ENCODE results near the gene AMTN. TPM values are rescaled to one million over a fixed set of nuclear protein-coding genes. Genes with fewer than 3 reads are reported as not detected.
"Not testable (repeated sequence)": the region's sequence is repeated elsewhere in the genome, so short reads cannot be mapped to it uniquely, and the experiment has no call there.

AMTN gene
- total RNA-seq, 1 experiment from 2014 or later: not detected

DNA sequence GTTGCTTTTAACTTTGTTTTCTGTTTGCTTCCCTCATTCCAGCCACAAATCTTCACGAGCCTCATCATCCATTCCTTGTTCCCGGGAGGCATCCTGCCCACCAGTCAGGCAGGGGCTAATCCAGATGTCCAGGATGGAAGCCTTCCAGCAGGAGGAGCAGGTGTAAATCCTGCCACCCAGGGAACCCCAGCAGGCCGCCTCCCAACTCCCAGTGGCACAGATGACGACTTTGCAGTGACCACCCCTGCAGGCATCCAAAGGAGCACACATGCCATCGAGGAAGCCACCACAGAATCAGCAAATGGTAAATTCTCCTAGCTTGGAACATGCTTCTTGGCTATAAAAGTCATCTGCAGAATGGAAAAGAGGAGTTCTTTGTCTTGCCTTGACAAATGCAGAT, 12.6 kb downstream of the AMTN start:
- H3K9me3 Mint-ChIP-seq (ENCODE audit: low read depth, unreplicated experiment): no peaks in the 10 kb centered on the region
- H3K27ac Mint-ChIP-seq (ENCODE audit: unreplicated experiment): no peak overlapping the region
- no peaks in the 10 kb centered on the region for H3K27me3 Mint-ChIP-seq (ENCODE audit: unreplicated experiment)
- no peak overlapping the region for H3K4me3 Mint-ChIP-seq (ENCODE audit: low read depth, unreplicated experiment)
- H3K4me1 Mint-ChIP-seq (ENCODE audit: low read depth, unreplicated experiment): no peaks in the 10 kb centered on the region
- TF ChIP-seq, protein P1, sequence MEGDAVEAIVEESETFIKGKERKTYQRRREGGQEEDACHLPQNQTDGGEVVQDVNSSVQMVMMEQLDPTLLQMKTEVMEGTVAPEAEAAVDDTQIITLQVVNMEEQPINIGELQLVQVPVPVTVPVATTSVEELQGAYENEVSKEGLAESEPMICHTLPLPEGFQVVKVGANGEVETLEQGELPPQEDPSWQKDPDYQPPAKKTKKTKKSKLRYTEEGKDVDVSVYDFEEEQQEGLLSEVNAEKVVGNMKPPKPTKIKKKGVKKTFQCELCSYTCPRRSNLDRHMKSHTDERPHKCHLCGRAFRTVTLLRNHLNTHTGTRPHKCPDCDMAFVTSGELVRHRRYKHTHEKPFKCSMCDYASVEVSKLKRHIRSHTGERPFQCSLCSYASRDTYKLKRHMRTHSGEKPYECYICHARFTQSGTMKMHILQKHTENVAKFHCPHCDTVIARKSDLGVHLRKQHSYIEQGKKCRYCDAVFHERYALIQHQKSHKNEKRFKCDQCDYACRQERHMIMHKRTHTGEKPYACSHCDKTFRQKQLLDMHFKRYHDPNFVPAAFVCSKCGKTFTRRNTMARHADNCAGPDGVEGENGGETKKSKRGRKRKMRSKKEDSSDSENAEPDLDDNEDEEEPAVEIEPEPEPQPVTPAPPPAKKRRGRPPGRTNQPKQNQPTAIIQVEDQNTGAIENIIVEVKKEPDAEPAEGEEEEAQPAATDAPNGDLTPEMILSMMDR (IDR thresholded peaks at IDR 0.05; ENCODE audit: unreplicated experiment): no peak
- CTCF ChIA-PET: no interaction called here
- BruUV-seq (replicated peaks): no TSS peak
- DNase-seq: no peak
- intact Hi-C loops (cut with micrococcal nuclease; ENCODE audit: unreplicated experiment): no loop called here
- H3K36me3 Mint-ChIP-seq (ENCODE audit: insufficient read depth, unreplicated experiment): no peaks in the 10 kb centered on the region

DNA sequence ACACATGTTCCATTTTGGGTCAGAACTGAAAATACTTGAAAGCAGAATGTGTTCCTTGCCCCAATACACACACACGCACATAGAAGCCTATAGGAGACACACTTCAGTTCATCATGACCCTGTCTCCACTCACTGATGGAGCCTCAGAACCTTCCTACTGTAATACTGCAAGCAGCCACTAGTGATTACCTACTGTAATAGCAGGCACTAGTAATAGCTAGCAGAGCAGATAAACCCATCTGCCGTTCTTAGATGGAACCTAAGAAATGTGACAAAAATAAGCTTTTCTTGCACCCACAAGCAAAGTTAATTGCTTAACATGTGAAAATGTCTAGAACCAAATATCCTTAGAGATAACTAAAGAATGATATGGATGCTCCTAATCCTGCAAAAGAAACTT, 13.6 kb downstream of the AMTN start:
- CTCF ChIA-PET: no interaction called here
- TF ChIP-seq, protein P1 (IDR thresholded peaks at IDR 0.05; ENCODE audit: unreplicated experiment): no peak
- H3K27ac Mint-ChIP-seq (ENCODE audit: unreplicated experiment): no peak overlapping the region
- H3K36me3 Mint-ChIP-seq (ENCODE audit: insufficient read depth, unreplicated experiment): no peaks in the 10 kb centered on the region
- no peak for DNase-seq
- BruUV-seq (replicated peaks): no TSS peak
- H3K9me3 Mint-ChIP-seq (ENCODE audit: low read depth, unreplicated experiment): no peaks in the 10 kb centered on the region
- no peak overlapping the region for H3K4me3 Mint-ChIP-seq (ENCODE audit: low read depth, unreplicated experiment)
- H3K4me1 Mint-ChIP-seq (ENCODE audit: low read depth, unreplicated experiment): no peaks in the 10 kb centered on the region
- H3K27me3 Mint-ChIP-seq (ENCODE audit: unreplicated experiment): no peaks in the 10 kb centered on the region
- intact Hi-C loops (cut with micrococcal nuclease; ENCODE audit: unreplicated experiment): no loop called here

DNA sequence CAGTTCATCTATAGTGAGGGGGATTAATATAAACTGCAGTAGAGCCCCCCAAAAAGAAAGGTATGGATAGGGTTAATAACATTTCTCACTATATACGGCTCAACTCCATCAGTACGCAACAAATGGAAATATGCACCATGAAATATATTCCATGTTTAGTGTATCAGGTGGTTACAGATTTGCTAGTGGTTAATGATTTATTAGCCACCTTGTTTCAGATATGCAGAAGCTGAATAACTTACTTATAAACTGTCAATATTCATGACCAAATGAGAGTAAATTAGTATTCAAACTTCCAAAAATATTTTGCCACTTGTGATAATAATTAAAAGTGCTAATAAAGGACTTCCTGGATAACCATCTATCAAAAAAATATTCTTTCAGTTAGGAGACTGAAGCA, 14.8 kb downstream of the AMTN start:
- intact Hi-C loops (cut with micrococcal nuclease; ENCODE audit: unreplicated experiment): no loop called here
- TF ChIP-seq, protein P1 (IDR thresholded peaks at IDR 0.05; ENCODE audit: unreplicated experiment): no peak
- CTCF ChIA-PET: no interaction called here
- Mint-ChIP-seq H3K9me3 (ENCODE audit: low read depth, unreplicated experiment) (no peaks in the 10 kb centered on the region), H3K4me3 (ENCODE audit: low read depth, unreplicated experiment) (no peak overlapping the region), H3K27me3 (ENCODE audit: unreplicated experiment) (no peaks in the 10 kb centered on the region), H3K4me1 (ENCODE audit: low read depth, unreplicated experiment) (no peaks in the 10 kb centered on the region), H3K27ac (ENCODE audit: unreplicated experiment) (no peak overlapping the region), H3K36me3 (ENCODE audit: insufficient read depth, unreplicated experiment) (no peaks in the 10 kb centered on the region)
- DNase-seq: no peak
- BruUV-seq (replicated peaks): no TSS peak

DNA sequence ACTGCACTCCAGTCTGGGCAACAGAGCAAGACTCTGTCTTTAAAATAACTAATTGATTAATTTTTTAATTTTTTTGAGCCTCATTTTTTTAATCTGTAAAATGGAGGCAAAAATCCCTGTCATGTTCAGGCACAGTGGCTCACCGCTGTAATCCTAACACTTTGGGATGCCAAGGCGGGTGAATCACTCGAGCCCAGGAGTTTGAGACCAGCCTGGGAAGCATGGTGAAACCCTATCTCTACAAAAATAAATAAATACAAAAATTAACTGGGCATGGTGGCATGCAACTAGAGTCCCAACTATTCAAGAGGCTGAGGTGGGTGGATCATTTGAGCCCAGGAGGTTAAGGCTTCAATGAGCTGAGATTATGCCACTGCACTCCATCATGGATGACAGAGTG, 15.4 kb downstream of the AMTN start:
- H3K27ac Mint-ChIP-seq (ENCODE audit: unreplicated experiment): no peak overlapping the region
- TF ChIP-seq, protein P1 (IDR thresholded peaks at IDR 0.05; ENCODE audit: unreplicated experiment): no peak
- intact Hi-C loops (cut with micrococcal nuclease; ENCODE audit: unreplicated experiment): no loop called here

DNA sequence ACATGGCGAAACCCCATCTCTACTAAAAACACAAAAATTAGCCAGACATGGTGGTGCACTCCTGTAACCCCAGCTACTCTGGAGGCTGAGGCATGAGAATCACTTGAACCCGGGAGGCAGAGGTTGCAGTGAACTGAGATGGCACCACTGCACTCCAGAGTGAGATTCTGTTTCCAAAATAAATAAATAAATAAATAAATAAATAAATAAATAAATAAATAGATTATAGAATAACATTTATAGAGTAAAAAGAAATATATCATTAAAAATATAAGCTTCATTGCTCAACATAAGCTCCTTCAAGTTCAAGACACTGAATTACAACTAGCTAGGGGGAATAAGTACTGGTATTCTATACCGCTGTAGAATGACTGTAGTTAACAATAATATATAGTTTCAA, 16.5 kb downstream of the AMTN start:
- H3K9me3 Mint-ChIP-seq (ENCODE audit: low read depth, unreplicated experiment); BruUV-seq (replicated peaks); CTCF ChIA-PET; H3K36me3 Mint-ChIP-seq (ENCODE audit: insufficient read depth, unreplicated experiment); H3K27ac Mint-ChIP-seq (ENCODE audit: unreplicated experiment); DNase-seq; H3K27me3 Mint-ChIP-seq (ENCODE audit: unreplicated experiment); H3K4me3 Mint-ChIP-seq (ENCODE audit: low read depth, unreplicated experiment); H3K4me1 Mint-ChIP-seq (ENCODE audit: low read depth, unreplicated experiment); intact Hi-C loops (cut with micrococcal nuclease; ENCODE audit: unreplicated experiment): not testable (repeated sequence)

More for the DNA sequence above, 15.4 kb downstream of the AMTN start:
- no peaks in the 10 kb centered on the region for H3K27me3 Mint-ChIP-seq (ENCODE audit: unreplicated experiment)
- H3K9me3 Mint-ChIP-seq (ENCODE audit: low read depth, unreplicated experiment): no peaks in the 10 kb centered on the region
- H3K4me3 Mint-ChIP-seq (ENCODE audit: low read depth, unreplicated experiment): no peak overlapping the region
- DNase-seq: no peak
- H3K4me1 Mint-ChIP-seq (ENCODE audit: low read depth, unreplicated experiment): no peaks in the 10 kb centered on the region
- CTCF ChIA-PET: no interaction called here
- no peaks in the 10 kb centered on the region for H3K36me3 Mint-ChIP-seq (ENCODE audit: insufficient read depth, unreplicated experiment)
- BruUV-seq (replicated peaks): no TSS peak

Data from Calu3 (cell line).